Colonic mucosa (tissue), 4 donors: ENCODE results near the gene H1-8. TPM values are rescaled to one million over a fixed set of nuclear protein-coding genes. Genes with fewer than 3 reads are reported as not detected.

Experiments used
- DNase-seq: peaks from one replicate; pipeline ENCODE4 v3.0.0-alpha.2; 2020
- H3K27ac ChIP-seq: fragments of 200-600 bp; one replicate; pipeline ENCODE4 v1.8.0; 2021
- H3K27me3 ChIP-seq: fragments of 200-600 bp; one replicate; pipeline ENCODE4 v1.8.0; 2021
- H3K36me3 ChIP-seq: fragments of 200-600 bp; one replicate; pipeline ENCODE4 v1.8.0; 2021
- H3K4me1 ChIP-seq: fragments of 200-600 bp; one replicate; pipeline ENCODE4 v1.8.0; 2021; ENCODE audit warnings: mild to moderate bottlenecking
- H3K4me3 ChIP-seq: fragments of 200-600 bp; one replicate; pipeline ENCODE4 v1.8.0; 2021
- H3K9ac ChIP-seq, 2 donors: one replicate each; pipeline ENCODE4 v1.7.0; 2013; ENCODE audit warnings: control low read depth in 2 of 2, low read depth in 2 of 2, low read length in 2 of 2
- H3K9me3 ChIP-seq: fragments of 200-600 bp; one replicate; pipeline ENCODE4 v1.8.0; 2021
- intact Hi-C: fragments of 100-400 bp; cut with DNase I; formaldehyde crosslinking; loops from one replicate; pipeline ENCODE4 v1.14.1; 2022
- total RNA-seq, 2 donors: library from RNA; stranded (reverse); fragmentation: NEBNext Ultra II Directional in 1 of 2; extraction: Animal tissue kit (Norgen Biotek cat#: 25700) in 1 of 2; gene quantifications; one replicate each; pipeline ENCODE4 v1.2.1, GENCODE V29; 2021
- TF ChIP-seq, protein P1 (sequence below): fragments of 200-600 bp; IDR thresholded peaks from one replicate; pipeline ENCODE4 v1.8.0; 2022; ENCODE audit warnings: antibody characterized with exemption, mild to moderate bottlenecking
- donor health status: healthy.
- donor health status: DM: no; HTN: no; CAD: no.
- donor health status: DM: no; HTN: no; CAD: no.

H1-8 gene
- total RNA-seq, 2 donors from 2014 or later = not detected

DNA sequence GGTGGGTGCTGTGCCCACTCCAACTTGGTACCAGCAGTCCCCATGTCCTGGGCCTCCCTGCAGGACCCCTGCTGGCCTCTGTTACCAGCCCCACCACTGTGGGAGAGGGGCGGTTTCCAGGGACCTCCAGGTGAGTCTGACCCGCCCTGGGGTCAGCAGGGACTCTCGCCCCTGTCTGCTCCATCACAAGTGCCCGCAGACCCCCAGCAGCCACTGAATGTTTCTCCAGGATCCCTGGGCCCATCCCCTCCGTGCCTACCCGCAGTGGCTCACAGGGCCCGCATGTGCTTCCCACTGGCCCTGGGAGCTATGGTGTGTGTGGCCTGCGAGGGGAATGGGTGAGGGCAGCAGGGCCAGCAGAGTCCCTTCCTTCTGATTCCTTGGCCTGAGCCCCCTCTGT, 24.4 kb upstream of the H1-8 start:
- no peak for DNase-seq
- H3K9me3 ChIP-seq = no peaks in the 10 kb centered on the region
- no peak overlapping the region for H3K9ac ChIP-seq
- H3K27ac ChIP-seq = no peak overlapping the region
- no peaks in the 10 kb centered on the region for H3K4me1 ChIP-seq
- H3K27me3 ChIP-seq = no peaks in the 10 kb centered on the region
- H3K4me3 ChIP-seq = no peak overlapping the region
- no peaks in the 10 kb centered on the region for H3K36me3 ChIP-seq
- intact Hi-C loops = no loop called here
- TF ChIP-seq, protein P1, sequence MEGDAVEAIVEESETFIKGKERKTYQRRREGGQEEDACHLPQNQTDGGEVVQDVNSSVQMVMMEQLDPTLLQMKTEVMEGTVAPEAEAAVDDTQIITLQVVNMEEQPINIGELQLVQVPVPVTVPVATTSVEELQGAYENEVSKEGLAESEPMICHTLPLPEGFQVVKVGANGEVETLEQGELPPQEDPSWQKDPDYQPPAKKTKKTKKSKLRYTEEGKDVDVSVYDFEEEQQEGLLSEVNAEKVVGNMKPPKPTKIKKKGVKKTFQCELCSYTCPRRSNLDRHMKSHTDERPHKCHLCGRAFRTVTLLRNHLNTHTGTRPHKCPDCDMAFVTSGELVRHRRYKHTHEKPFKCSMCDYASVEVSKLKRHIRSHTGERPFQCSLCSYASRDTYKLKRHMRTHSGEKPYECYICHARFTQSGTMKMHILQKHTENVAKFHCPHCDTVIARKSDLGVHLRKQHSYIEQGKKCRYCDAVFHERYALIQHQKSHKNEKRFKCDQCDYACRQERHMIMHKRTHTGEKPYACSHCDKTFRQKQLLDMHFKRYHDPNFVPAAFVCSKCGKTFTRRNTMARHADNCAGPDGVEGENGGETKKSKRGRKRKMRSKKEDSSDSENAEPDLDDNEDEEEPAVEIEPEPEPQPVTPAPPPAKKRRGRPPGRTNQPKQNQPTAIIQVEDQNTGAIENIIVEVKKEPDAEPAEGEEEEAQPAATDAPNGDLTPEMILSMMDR = no peak

DNA sequence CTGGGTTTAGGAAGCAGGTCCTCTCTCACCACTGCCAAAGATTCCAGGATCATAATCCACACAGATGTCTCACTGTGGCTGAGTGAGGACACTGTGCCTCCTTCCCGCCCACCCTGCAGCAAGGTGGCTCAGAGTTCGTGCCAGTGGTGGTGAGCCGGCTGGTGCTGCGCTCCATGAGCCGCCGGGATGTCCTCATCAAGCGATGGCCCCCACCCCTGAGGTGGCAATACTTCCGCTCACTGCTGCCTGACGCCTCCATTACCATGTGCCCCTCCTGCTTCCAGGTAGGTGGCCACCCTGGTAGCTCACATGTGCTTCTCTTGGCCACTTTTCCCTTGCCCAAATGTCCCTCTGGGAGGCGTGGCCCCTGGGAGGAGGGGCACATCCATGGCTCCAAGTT, 23.5 kb upstream of the H1-8 start:
- H3K4me1 ChIP-seq = no peaks in the 10 kb centered on the region
- no peaks in the 10 kb centered on the region for H3K9me3 ChIP-seq
- TF ChIP-seq, protein P1 = no peak
- no peak overlapping the region for H3K9ac ChIP-seq
- intact Hi-C loops = no loop called here
- H3K4me3 ChIP-seq = no peak overlapping the region
- H3K27me3 ChIP-seq = no peaks in the 10 kb centered on the region
- H3K36me3 ChIP-seq = no peaks in the 10 kb centered on the region
- no peak overlapping the region for H3K27ac ChIP-seq
- no peak for DNase-seq

GRCh38 chr3:129519896-129520715, 22.9 kb upstream of the H1-8 start:
- Histone ChIP-seq H3K4me3 (no peak overlapping the region), H3K27me3 (no peaks in the 10 kb centered on the region), H3K36me3 (no peaks in the 10 kb centered on the region), H3K4me1 (no peaks in the 10 kb centered on the region), H3K9me3 (no peaks in the 10 kb centered on the region), H3K9ac (no peak overlapping the region), H3K27ac (no peak overlapping the region)
- DNase-seq = no peak
- intact Hi-C loops = no loop called here
- TF ChIP-seq, protein P1 = no peak

- DNase-seq = no peak
- Histone ChIP-seq H3K27me3 (no peaks in the 10 kb centered on the region), H3K9ac (no peak overlapping the region), H3K36me3 (no peaks in the 10 kb centered on the region), H3K4me1 (no peaks in the 10 kb centered on the region), H3K27ac (no peak overlapping the region), H3K4me3 (no peak overlapping the region), H3K9me3 (no peaks in the 10 kb centered on the region)
- intact Hi-C loops = no loop called here
- TF ChIP-seq, protein P1 = no peak
Observed at GRCh38 chr3:129520960-129521359, 22.0 kb upstream of the H1-8 start.

- Histone ChIP-seq H3K4me3 (no peak overlapping the region), H3K4me1 (no peaks in the 10 kb centered on the region), H3K9me3 (no peaks in the 10 kb centered on the region), H3K27me3 (no peaks in the 10 kb centered on the region), H3K36me3 (no peaks in the 10 kb centered on the region), H3K27ac (no peak overlapping the region), H3K9ac (no peak overlapping the region)
- TF ChIP-seq, protein P1 = no peak
- DNase-seq = no peak
- intact Hi-C loops = no loop called here
Observed at GRCh38 chr3:129521611-129522010, 21.4 kb upstream of the H1-8 start.
